K562 (cell line): ENCODE data around the gene ZC3H18. TPM values are rescaled to one million over a fixed set of nuclear protein-coding genes. Genes with fewer than 3 reads are reported as not detected.

Source experiments
- ATAC-seq: fragments of 200-7000 bp; cut with Tn5 transposase; 3 replicates; pipeline ENCODE4 v1.9.1; 2020; ENCODE audit warnings: moderate library complexity
- BruUV-seq: library from RNA; stranded (reverse); fragments of 400-500 nt; replicated peaks from 2 replicates; lab custom pipeline; 2021; lab: Mats Ljungman, UMichigan
- CTCF ChIA-PET: fragments of 300-600 bp; formaldehyde crosslinking; extraction: SDS; loops from one replicate; lab custom pipeline; 2021; ENCODE audit warnings: low intra/inter-chr PET ratio; lab: Yijun Ruan, JAX
- POLR2A ChIA-PET: fragments of 300-600, 350-650 bp; sonication (Branson Sonifier 250); formaldehyde crosslinking; extraction: SDS; loops from one replicate; lab custom pipeline; 2021; ENCODE audit warnings: antibody characterized with exemption, inconsistent platforms; lab: Yijun Ruan, JAX
- DNase-seq, 4 experiments: peaks; one replicate each; pipeline versions ENCODE4 v3.0.0 to v3.0.0-alpha.2; 2011 to 2018; ENCODE audit warnings: low spot score in 3 of 4, mixed read lengths in 3 of 4; ENCODE audit errors: extremely low read depth in 1 of 4
- FAIRE-seq: peaks from 2 replicates; lab custom pipeline; 2011; peaks lifted over from hg19 to GRCh38; lab: Jason Lieb, UNC
- H2AFZ ChIP-seq: 2 replicates; pipeline ENCODE4 v1.6.0; 2011; ENCODE audit warnings: low read depth, low read length, control low read depth, inconsistent platforms
- H3K27ac ChIP-seq: fragments of 200-600 bp; 3 replicates; pipeline ENCODE4 v1.8.0; 2011; ENCODE audit warnings: low read depth, mild to moderate bottlenecking, control low read depth, inconsistent platforms, low read length, moderate library complexity, mixed read lengths; ENCODE audit errors: extremely low read depth
- H3K27me3 ChIP-seq, 2 experiments: fragments of 300-600 bp in 1 of 2; 2 replicates in 1 of 2; 3 replicates in 1 of 2; pipeline versions ENCODE4 v1.6.0 to v1.8.0; 2011; ENCODE audit warnings: inconsistent platforms in 2 of 2, low read length in 2 of 2, mild to moderate bottlenecking in 1 of 2, mixed read lengths in 1 of 2, moderate library complexity in 1 of 2; ENCODE audit not compliant: control insufficient read depth in 2 of 2, insufficient read depth in 2 of 2
- H3K36me3 ChIP-seq: fragments of 300-600 bp; 3 replicates; pipeline ENCODE4 v1.8.0; 2011; ENCODE audit warnings: mild to moderate bottlenecking, low read length, inconsistent platforms; ENCODE audit not compliant: control insufficient read depth, insufficient read depth
- H3K4me1 ChIP-seq, 2 experiments: fragments of 200-600 bp in 1 of 2; replicated peaks in 1 of 2; 2 replicates in 1 of 2; 3 replicates in 1 of 2; pipeline versions ENCODE4 v1.5.1 to v1.8.0; 2011; ENCODE audit warnings: inconsistent platforms in 2 of 2, low read length in 2 of 2, mild to moderate bottlenecking in 1 of 2, mixed read lengths in 1 of 2, moderate library complexity in 1 of 2; ENCODE audit not compliant: control insufficient read depth in 2 of 2, insufficient read depth in 2 of 2
- H3K4me2 ChIP-seq: 2 replicates; pipeline ENCODE4 v1.6.1; 2011; ENCODE audit warnings: low read length, control low read depth, inconsistent platforms, mixed read lengths; ENCODE audit not compliant: insufficient read depth
- H3K4me3 ChIP-seq: fragments of 200-600 bp; sonication (generic), shearing (Covaris generic); 2 replicates; pipeline ENCODE4 v1.5.1; 2016; ENCODE audit warnings: control low read depth, inconsistent platforms
- H3K79me2 ChIP-seq: fragments of 200-600 bp; 3 replicates; pipeline ENCODE4 v1.8.0; 2011; ENCODE audit warnings: low read length, inconsistent platforms; ENCODE audit not compliant: control insufficient read depth, insufficient read depth
- H3K9ac ChIP-seq, 2 experiments: 2 replicates each; pipeline versions ENCODE4 v1.6.0 to v1.6.1; 2011; ENCODE audit warnings: low read depth in 2 of 2, low read length in 2 of 2, control low read depth in 1 of 2, inconsistent platforms in 1 of 2, mild to moderate bottlenecking in 1 of 2, mixed read lengths in 1 of 2; ENCODE audit not compliant: insufficient read depth in 1 of 2
- H3K9me1 ChIP-seq: one replicate; pipeline ENCODE4 v1.6.0; 2011; ENCODE audit warnings: inconsistent platforms, mild to moderate bottlenecking, low read length, moderate library complexity; ENCODE audit not compliant: control insufficient read depth, insufficient read depth
- H3K9me3 ChIP-seq: replicated peaks from 2 replicates; pipeline ENCODE4 v1.5.1; 2011; ENCODE audit warnings: low read depth, low read length, inconsistent platforms; ENCODE audit not compliant: control insufficient read depth, insufficient read depth
- H4K20me1 ChIP-seq: replicated peaks from 2 replicates; pipeline ENCODE4 v1.6.1; 2011; ENCODE audit warnings: low read length, inconsistent platforms, mixed read lengths; ENCODE audit not compliant: control insufficient read depth, insufficient read depth
- MCM2 ChIP-seq: fragments of 450-650 bp; IDR thresholded peaks from 2 replicates; pipeline ENCODE4 v1.6.1; 2017; ENCODE audit warnings: low read depth, mild to moderate bottlenecking
- MYBL2 ChIP-seq, 2 experiments: fragments of 450-650 bp in 1 of 2; sonication (generic) in 1 of 2; formaldehyde crosslinking in 1 of 2; IDR thresholded peaks; 2 replicates each; pipeline versions ENCODE4 v1.6.1 to v1.8.1; 2017 to 2022; ENCODE audit warnings: borderline replicate concordance in 1 of 2, inconsistent platforms in 1 of 2, low read depth in 1 of 2, mild to moderate bottlenecking in 1 of 2, missing genetic modification reagents in 1 of 2, moderate library complexity in 1 of 2
- POLR2A ChIP-seq: fragments of 450-650 bp; conservative IDR thresholded peaks from 2 replicates; pipeline ENCODE4 v1.6.1; 2016
- ZFP36 ChIP-seq: fragments of 150-350 bp; IDR thresholded peaks from 2 replicates; pipeline ENCODE4 v1.6.1; 2018; ENCODE audit warnings: low read length, low read depth; ENCODE audit not compliant: partially characterized antibody
- ZNF232 ChIP-seq: sonication (generic); formaldehyde crosslinking; IDR thresholded peaks from 2 replicates; pipeline ENCODE4 v1.8.0; 2022; ENCODE audit warnings: mild to moderate bottlenecking, missing genetic modification reagents
- ZNF354B ChIP-seq: fragments of 250-450 bp; sonication (Bioruptor Pico); IDR thresholded peaks from 2 replicates; pipeline ENCODE4 v1.4.0; 2020
- ZNF507 ChIP-seq: conservative IDR thresholded peaks from 2 replicates; pipeline ENCODE4 v1.6.1; 2017; ENCODE audit warnings: missing genetic modification characterization, missing compliant biosample characterization
- WGBS: fragments of 100-300 bp; shearing (Covaris generic); methylation state at CpG from one replicate; pipeline ENCODE4 v1.1.6; 2016; ENCODE audit warnings: low coverage, mixed read lengths; ENCODE audit not compliant: insufficient coverage; ENCODE audit errors: missing lambda C conversion rate; 5-methylcytosine and 5-hydroxymethylcytosine counted together
- in situ Hi-C: fragments of 300-500 bp; cut with MboI; formaldehyde crosslinking; loops from 4 replicates; pipeline ENCODE4 v1.15.0; 2018; ENCODE audit warnings: inconsistent platforms, mixed read lengths
- intact Hi-C: fragments of 100-400 bp; cut with micrococcal nuclease; formaldehyde crosslinking; loops from 2 replicates; pipeline ENCODE4 v1.14.2; 2022
- polyA plus RNA-seq, 8 experiments: library from polyadenylated mRNA; depleted of rRNA in 4 of 8; stranded (reverse) in 5 of 8; unstranded in 3 of 8; fragments of >200 nt; fragmentation: Nextera tagmentation in 2 of 8; fragmentation: Illumina TruSeq in 1 of 8; extraction: Ambion mirVana in 2 of 8; extraction: Trizol in 1 of 8; gene quantifications; 2 replicates each; pipeline versions ENCODE4 v1.2.1 to v1.2.3, GENCODE V29; 2011 to 2014; ENCODE audit warnings: inconsistent platforms in 1 of 8, missing spikeins in 1 of 8
- total RNA-seq, 7 experiments: library from RNA; depleted of rRNA in 6 of 7; stranded (reverse); fragments of >200 nt in 6 of 7; fragmentation: Illumina TruSeq in 2 of 7; extraction: Trizol in 2 of 7; gene quantifications; 2 replicates each; pipeline versions ENCODE4 v1.2.1 to v1.2.3, GENCODE V29; 2011 to 2021; ENCODE audit warnings: low replicate concordance in 1 of 7
- TF ChIP-seq, protein P1 (sequence below): fragments of 250-450 bp; sonication (Bioruptor Pico); IDR thresholded peaks from 2 replicates; pipeline ENCODE4 v1.8.0; 2022; ENCODE audit warnings: moderate library complexity, mild to moderate bottlenecking, inconsistent platforms

ZC3H18 gene
- total and polyA plus RNA-seq, 9 of the 15 experiments (the other 6 are each of a cell fraction or from before 2014, with no cell fraction given): 1.7 to 88.7 (median 26.9) TPM

DNA sequence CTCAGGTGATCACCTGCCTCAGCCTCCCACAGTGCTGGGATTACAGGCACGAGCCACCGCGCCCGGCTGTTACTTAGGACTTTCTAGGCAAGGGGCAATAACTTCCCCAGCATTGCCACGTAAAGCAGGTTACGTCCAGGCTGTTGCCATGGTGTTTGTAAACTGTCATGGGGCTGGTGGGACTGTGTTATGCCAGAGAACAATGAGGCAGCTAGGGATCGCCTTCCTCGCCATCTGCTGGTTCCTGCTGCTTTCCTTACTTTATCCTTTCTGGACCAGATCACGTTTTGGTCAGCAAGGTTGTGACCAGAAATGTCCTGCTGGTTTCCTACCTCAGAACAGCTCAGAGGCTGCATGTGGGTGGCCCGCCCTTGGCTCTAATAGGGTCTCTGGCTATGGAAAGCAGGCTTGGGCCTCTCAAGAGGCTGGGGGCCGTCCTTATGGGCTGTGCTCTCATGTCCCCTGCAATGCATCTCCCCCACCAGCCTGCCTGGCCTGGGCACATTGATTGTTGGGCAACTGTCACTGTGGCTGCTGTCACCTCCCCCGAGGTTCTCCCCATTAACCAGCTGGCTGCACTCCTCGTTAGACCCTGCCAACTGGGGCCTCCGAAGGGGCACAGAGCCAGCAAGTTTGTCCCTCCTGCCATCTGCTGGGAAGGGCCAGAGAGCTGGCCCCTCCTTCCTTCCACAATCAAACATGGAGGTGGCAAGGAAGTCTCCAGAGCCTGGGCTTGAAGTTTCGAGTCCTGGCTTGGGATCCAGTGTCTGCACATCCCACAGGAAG lies 28.2 kb upstream of the ZC3H18 start:
- DNase-seq (no peak), ATAC-seq (no peak), FAIRE-seq (peak; percentile 32)
- no peak overlapping the region for H2AFZ ChIP-seq
- in situ Hi-C loops: no loop called here
- no peaks in the 10 kb centered on the region for H3K79me2 ChIP-seq
- no peaks in the 10 kb centered on the region for H3K9me1 ChIP-seq
- ChIA-PET POLR2A (interaction anchor here (1.1 kb wide), 1 partner anchor 17 kb away, joined by 3 read pairs; no protein-coding TSS in a partner anchor), CTCF (no interaction called here)
- no peak overlapping the region for H3K27ac ChIP-seq
- 25% methylated on average over 15 of the region's 15 CpGs for WGBS
- intact Hi-C loops: no loop called here
- peaks cover 21% of the 10 kb centered on the region for H3K9me3 ChIP-seq
- H3K4me1 ChIP-seq: peaks cover 0 to 41% of the 10 kb centered on the region in 2 experiments; a peak in 3 of 5 replicates
- H3K4me3 ChIP-seq: no peak overlapping the region
- H3K36me3 ChIP-seq: no peaks in the 10 kb centered on the region
- TF ChIP-seq, protein P1, sequence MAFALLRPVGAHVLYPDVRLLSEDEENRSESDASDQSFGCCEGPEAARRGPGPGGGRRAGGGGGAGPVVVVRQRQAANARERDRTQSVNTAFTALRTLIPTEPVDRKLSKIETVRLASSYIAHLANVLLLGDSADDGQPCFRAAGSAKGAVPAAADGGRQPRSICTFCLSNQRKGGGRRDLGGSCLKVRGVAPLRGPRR (CRISPR knock-in tag): no peak
- no peak for TF ChIP-seq POLR2A
- no peak for TF ChIP-seq ZNF354B (CRISPR knock-in tag)
- TF ChIP-seq ZFP36: no peak
- TF ChIP-seq ZNF232 (CRISPR knock-in tag): no peak
- TF ChIP-seq ZNF507 (tag): no peak
- no peak for TF ChIP-seq MCM2
- no peak for TF ChIP-seq MYBL2 (IDR thresholded peaks at IDR 0.05; ENCODE audit: low read depth)
- no peak for TF ChIP-seq MYBL2 (CRISPR knock-in tag; IDR thresholded peaks at IDR 0.05; ENCODE audit: borderline replicate concordance)
- H3K4me2 ChIP-seq: no peak overlapping the region
- no peak overlapping the region for H3K9ac ChIP-seq
- peaks cover 13% of the 10 kb centered on the region for H4K20me1 ChIP-seq
- H3K27me3 ChIP-seq: peaks cover 43 to 61% of the 10 kb centered on the region in 2 experiments; a peak in 4 of 5 replicates
- BruUV-seq: no TSS peak
